WTC11 (cell line): ENCODE measurements around the gene CCNL1. TPM values are rescaled to one million over a fixed set of nuclear protein-coding genes. Genes with fewer than 3 reads are reported as not detected.

ENCODE experiments used
- ATAC-seq: fragments of 200-7000 bp; cut with Tn5 transposase; 2 replicates; pipeline ENCODE4 v1.10.0; 2021; ENCODE audit warnings: mild to moderate bottlenecking, moderate library complexity
- CTCF ChIA-PET: fragments of 300-600 bp; sonication (Branson Sonifier 250); formaldehyde crosslinking; loops from one replicate; lab custom pipeline; 2021; ENCODE audit warnings: antibody characterized with exemption; lab: Charles Lee
- POLR2A ChIA-PET: fragments of 350-600 bp; sonication (Branson Sonifier 250); formaldehyde crosslinking; loops from one replicate; lab custom pipeline; 2021; ENCODE audit warnings: antibody characterized with exemption; lab: Charles Lee
- DNase-seq: peaks from one replicate; pipeline ENCODE4 v3.0.0; 2021; ENCODE audit warnings: low spot score
- H3K27ac Mint-ChIP-seq: 2 replicates; pipeline ENCODE4 v1.8.0; 2021; ENCODE audit warnings: mixed read lengths
- H3K27me3 Mint-ChIP-seq: 2 replicates; pipeline ENCODE4 v1.8.0; 2021; ENCODE audit warnings: low read depth, mild to moderate bottlenecking, moderate library complexity, mixed read lengths
- H3K36me3 Mint-ChIP-seq: 2 replicates; pipeline ENCODE4 v1.8.0; 2021; ENCODE audit warnings: mixed read lengths
- H3K4me1 Mint-ChIP-seq: 2 replicates; pipeline ENCODE4 v1.8.0; 2022; ENCODE audit warnings: mixed read lengths
- H3K4me3 Mint-ChIP-seq: 2 replicates; pipeline ENCODE4 v1.8.0; 2021; ENCODE audit warnings: mild to moderate bottlenecking, moderate library complexity, mixed read lengths
- H3K9me3 Mint-ChIP-seq: 2 replicates; pipeline ENCODE4 v1.8.0; 2021; ENCODE audit warnings: mixed read lengths
- CREM ChIP-seq: sonication (generic); formaldehyde crosslinking; IDR thresholded peaks from 2 replicates; pipeline ENCODE4 v1.8.1; 2022; ENCODE audit warnings: mild to moderate bottlenecking, missing genetic modification reagents, moderate library complexity
- E2F5 ChIP-seq: sonication (generic); formaldehyde crosslinking; IDR thresholded peaks from 2 replicates; pipeline ENCODE4 v1.8.1; 2022; ENCODE audit warnings: mild to moderate bottlenecking, moderate library complexity, missing genetic modification reagents
- FOXJ3 ChIP-seq: sonication (generic); formaldehyde crosslinking; IDR thresholded peaks from 2 replicates; pipeline ENCODE4 v1.9.0; 2021; ENCODE audit warnings: missing genetic modification reagents, mild to moderate bottlenecking, borderline replicate concordance
- FOXP1 ChIP-seq: sonication (generic); formaldehyde crosslinking; IDR thresholded peaks from 2 replicates; pipeline ENCODE4 v1.8.0; 2022; ENCODE audit warnings: missing genetic modification reagents, mild to moderate bottlenecking, moderate library complexity, borderline replicate concordance
- GABPB1 ChIP-seq: sonication (generic); formaldehyde crosslinking; IDR thresholded peaks from 2 replicates; pipeline ENCODE4 v1.8.1; 2023; ENCODE audit warnings: mild to moderate bottlenecking, missing genetic modification reagents
- GRHL2 ChIP-seq: fragments of 250-450 bp; sonication (Bioruptor Pico); IDR thresholded peaks from 2 replicates; pipeline ENCODE4 v1.8.0; 2022; ENCODE audit warnings: mild to moderate bottlenecking, moderate library complexity; ENCODE audit not compliant: insufficient replicate concordance, severe bottlenecking
- IRF1 ChIP-seq: sonication (generic); formaldehyde crosslinking; IDR thresholded peaks from 2 replicates; pipeline ENCODE4 v1.8.0; 2023; ENCODE audit warnings: missing genetic modification reagents
- MLX ChIP-seq: sonication (generic); formaldehyde crosslinking; IDR thresholded peaks from 2 replicates; pipeline ENCODE4 v1.8.1; 2023; ENCODE audit warnings: mild to moderate bottlenecking, missing genetic modification reagents, moderate library complexity
- MXD4 ChIP-seq: fragments of 250-450 bp; sonication (Bioruptor Pico); IDR thresholded peaks from 2 replicates; pipeline ENCODE4 v1.8.0; 2021; ENCODE audit warnings: mild to moderate bottlenecking, moderate library complexity, borderline replicate concordance
- NFYB ChIP-seq: sonication (generic); formaldehyde crosslinking; conservative IDR thresholded peaks from 2 replicates; pipeline ENCODE4 v1.8.0; 2022; ENCODE audit warnings: low read depth, missing genetic modification reagents
- RELA ChIP-seq: sonication (generic); formaldehyde crosslinking; IDR thresholded peaks from 2 replicates; pipeline ENCODE4 v1.8.1; 2022; ENCODE audit warnings: missing genetic modification reagents, mild to moderate bottlenecking, borderline replicate concordance
- SMAD3 ChIP-seq: sonication (generic); formaldehyde crosslinking; IDR thresholded peaks from 2 replicates; pipeline ENCODE4 v1.8.0; 2022; ENCODE audit warnings: missing genetic modification reagents, mild to moderate bottlenecking, borderline replicate concordance
- USF1 ChIP-seq: sonication (generic); formaldehyde crosslinking; IDR thresholded peaks from 2 replicates; pipeline ENCODE4 v1.8.0; 2022; ENCODE audit warnings: mild to moderate bottlenecking, missing genetic modification reagents
- USF2 ChIP-seq: sonication (generic); formaldehyde crosslinking; IDR thresholded peaks from 2 replicates; pipeline ENCODE4 v1.8.1; 2023; ENCODE audit warnings: mild to moderate bottlenecking, missing genetic modification reagents, moderate library complexity
- ZNF232 ChIP-seq: sonication (generic); formaldehyde crosslinking; IDR thresholded peaks from 2 replicates; pipeline ENCODE4 v1.8.0; 2022; ENCODE audit warnings: mild to moderate bottlenecking, missing genetic modification reagents
- ZNF671 ChIP-seq: fragments of 250-450 bp; sonication (Bioruptor Pico); IDR thresholded peaks from 2 replicates; pipeline ENCODE4 v1.8.0; 2021; ENCODE audit warnings: mild to moderate bottlenecking
- total RNA-seq: library from RNA; stranded (reverse); gene quantifications from 3 replicates; pipeline ENCODE4 v1.2.3, GENCODE V29; 2021

The CCNL1 gene
- total RNA-seq, 1 experiment from 2014 or later, result 79.6 TPM

GRCh38 chr3:157166561-157166960 is 6.6 kb upstream of the CCNL1 start (continued):
- no peak for TF ChIP-seq RELA
- no peak for TF ChIP-seq CREM (CRISPR knock-in tag)
- TF ChIP-seq FOXJ3 (CRISPR knock-in tag), result no peak
- TF ChIP-seq SMAD3 (CRISPR knock-in tag), result no peak
- TF ChIP-seq MXD4 (CRISPR knock-in tag), result no peak
- no peak for TF ChIP-seq GRHL2 (CRISPR knock-in tag)
- TF ChIP-seq FOXP1, result no peak
- TF ChIP-seq E2F5 (CRISPR knock-in tag), result no peak
- TF ChIP-seq ZNF671 (CRISPR knock-in tag), result no peak
- TF ChIP-seq NFYB, result no peak
- no peak for TF ChIP-seq USF1 (CRISPR knock-in tag)
- TF ChIP-seq IRF1 (CRISPR knock-in tag), result no peak

GRCh38 chr3:157166115-157166514 is 6.2 kb upstream of the CCNL1 start:
- no peak overlapping the region for H3K27ac Mint-ChIP-seq
- H3K9me3 Mint-ChIP-seq, result no peaks in the 10 kb centered on the region
- ATAC-seq, result no peak
- TF ChIP-seq USF1 (CRISPR knock-in tag), result no peak
- TF ChIP-seq CREM (CRISPR knock-in tag), result no peak
- TF ChIP-seq, all 79 proteins: peak for 0
- no peak for DNase-seq
- no peaks in the 10 kb centered on the region for H3K36me3 Mint-ChIP-seq
- peaks cover 3% of the 10 kb centered on the region; the same call in 1 of the 2 replicates for H3K27me3 Mint-ChIP-seq
- ChIA-PET CTCF (no interaction called here), POLR2A (no interaction called here)
- H3K4me3 Mint-ChIP-seq, result no peak overlapping the region
- peaks cover 4% of the 10 kb centered on the region for H3K4me1 Mint-ChIP-seq

- Mint-ChIP-seq H3K36me3 (peaks cover 9% of the 10 kb centered on the region), H3K4me3 (no peak overlapping the region), H3K9me3 (no peaks in the 10 kb centered on the region), H3K27ac (no peak overlapping the region), H3K27me3 (0 out of 2 replicates have a peak, but pooled peaks cover 3% of the 10 kb centered on the region), H3K4me1 (peaks cover 19% of the 10 kb centered on the region)
- POLR2A ChIA-PET, result interaction anchor here (3.2 kb wide), 1 partner anchor 11 kb away, joined by 13 read pairs; no protein-coding TSS in a partner anchor
- no peak for ATAC-seq
- CTCF ChIA-PET, result interaction anchor here (0.6 to 3.5 kb wide), 7 partner anchors 8 to 409 kb away, joined by 3 to 22 read pairs (median 7); no protein-coding TSS in a partner anchor
- TF ChIP-seq MLX (no peak), GABPB1 (CRISPR knock-in tag) (no peak), USF2 (CRISPR knock-in tag) (no peak), ZNF232 (CRISPR knock-in tag) (no peak)
- no peak for DNase-seq
Observed at GRCh38 chr3:157163217-157163953, 3.4 kb upstream of the CCNL1 start.
